HG02970 (cell line): ENCODE results near the gene B3GALNT2.

Experiments used
- ATAC-seq: cut with Tn5 transposase; IDR thresholded peaks from one replicate; pipeline ENCODE4 v1.9.1; 2021; ENCODE audit warnings: mild to moderate bottlenecking, moderate library complexity, moderate number of reproducible peaks; ENCODE audit not compliant: unreplicated experiment, low FRiP score

The B3GALNT2 gene

GRCh38 chr1:235415008-235415904 lies 89.0 kb downstream of the B3GALNT2 start:
- no peak for ATAC-seq

- ATAC-seq: no peak
These were observed 92.5 kb downstream of the B3GALNT2 start for GRCh38 chr1:235411489-235412486.

- ATAC-seq: no peak
These were observed 93.8 kb downstream of the B3GALNT2 start for GRCh38 chr1:235410467-235410866.

- no peak for ATAC-seq
These were observed 95.0 kb downstream of the B3GALNT2 start for GRCh38 chr1:235409042-235409820.

- ATAC-seq: no peak
These were observed 95.7 kb downstream of the B3GALNT2 start for GRCh38 chr1:235408503-235408960.

GRCh38 chr1:235407419-235407818 lies 96.8 kb downstream of the B3GALNT2 start:
- no peak for ATAC-seq

- ATAC-seq: no peak
These were observed 100.1 kb downstream of the B3GALNT2 start for GRCh38 chr1:235404190-235404589.

GRCh38 chr1:235403593-235403992 lies 100.7 kb downstream of the B3GALNT2 start:
- no peak for ATAC-seq

GRCh38 chr1:235402457-235403200 lies 101.6 kb downstream of the B3GALNT2 start:
- no peak for ATAC-seq

- ATAC-seq: no peak
These were observed 103.0 kb downstream of the B3GALNT2 start for GRCh38 chr1:235401251-235401650.
